GM19452 (cell line): ENCODE results near the gene PHYKPL.

Source experiments
- ATAC-seq: cut with Tn5 transposase; IDR thresholded peaks from one replicate; pipeline ENCODE4 v1.9.1; 2021; ENCODE audit not compliant: unreplicated experiment

The PHYKPL gene

GRCh38 chr5:178192787-178193186, 39.8 kb downstream of the PHYKPL start:
- no peak for ATAC-seq

DNA sequence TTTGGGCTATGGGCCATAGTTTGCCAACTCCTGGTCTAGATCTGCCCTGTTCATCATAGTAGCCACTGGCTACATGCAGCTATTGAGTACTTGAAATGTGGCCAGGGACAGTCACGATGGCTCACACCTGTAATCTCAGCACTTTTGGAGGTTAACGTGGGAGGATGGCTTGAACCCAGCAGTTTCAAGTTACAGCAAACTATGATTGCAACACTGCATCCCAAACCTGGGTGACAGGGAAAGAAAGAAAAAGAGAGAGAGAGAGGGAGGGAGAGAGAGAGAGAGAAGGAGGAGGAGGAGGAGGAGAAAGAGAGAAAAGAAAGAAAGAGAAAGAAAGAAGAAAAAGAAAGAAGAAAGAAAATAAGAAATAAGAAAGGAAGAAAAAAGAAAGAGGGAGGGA, 40.4 kb downstream of the PHYKPL start:
- ATAC-seq: no peak

DNA sequence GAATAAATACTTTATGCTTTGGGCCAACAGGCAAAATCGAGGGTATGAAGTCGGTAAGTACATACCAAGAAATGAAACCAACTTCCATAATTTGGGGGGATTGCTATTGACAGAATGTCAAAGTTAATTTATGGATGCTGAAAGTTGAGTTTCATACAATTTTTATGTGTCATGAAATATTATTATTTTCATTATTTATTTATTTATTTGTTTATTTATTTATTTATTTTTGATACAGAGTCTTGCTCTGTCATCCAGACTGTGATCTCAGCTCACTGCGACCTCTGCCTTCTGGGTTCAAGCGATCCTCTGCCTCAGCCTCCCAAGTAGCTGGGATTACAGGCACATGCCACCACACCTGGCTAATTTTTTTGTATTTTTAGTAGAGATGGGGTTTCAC, 40.9 kb downstream of the PHYKPL start:
- ATAC-seq: no peak

GRCh38 chr5:178189433-178189832, 43.2 kb downstream of the PHYKPL start:
- no peak for ATAC-seq

DNA sequence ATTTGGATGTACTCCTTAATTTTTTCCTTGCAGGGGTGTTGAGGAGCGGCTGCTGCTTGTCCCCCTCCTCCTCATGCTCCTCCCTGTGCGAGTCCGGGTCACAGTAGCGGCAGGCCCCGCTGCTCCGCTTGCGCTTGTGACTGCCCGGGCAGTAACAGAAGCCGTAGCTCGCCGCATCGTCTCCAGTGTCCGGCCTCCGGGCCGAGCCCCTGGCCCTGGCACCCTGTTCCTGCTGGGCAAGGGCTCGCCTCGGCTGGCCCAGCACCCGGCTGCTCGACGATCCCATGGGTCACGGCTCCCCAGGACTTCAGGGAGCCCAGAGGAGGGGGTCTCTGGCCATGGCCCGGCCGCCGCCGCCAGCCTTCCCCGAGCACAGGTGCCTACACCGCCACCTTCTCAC, 45.6 kb downstream of the PHYKPL start, which contains the start of gene GMCL2:
GMCL2 (minus strand) TSS at position 358 of the 400 bp plus-strand sequence; CDS start at position 286, 72 bp downstream.
- no peak for ATAC-seq

GRCh38 chr5:178186427-178186826, 46.2 kb downstream of the PHYKPL start:
- no peak for ATAC-seq

GRCh38 chr5:178182158-178182876, 50.3 kb downstream of the PHYKPL start:
- ATAC-seq: no peak

DNA sequence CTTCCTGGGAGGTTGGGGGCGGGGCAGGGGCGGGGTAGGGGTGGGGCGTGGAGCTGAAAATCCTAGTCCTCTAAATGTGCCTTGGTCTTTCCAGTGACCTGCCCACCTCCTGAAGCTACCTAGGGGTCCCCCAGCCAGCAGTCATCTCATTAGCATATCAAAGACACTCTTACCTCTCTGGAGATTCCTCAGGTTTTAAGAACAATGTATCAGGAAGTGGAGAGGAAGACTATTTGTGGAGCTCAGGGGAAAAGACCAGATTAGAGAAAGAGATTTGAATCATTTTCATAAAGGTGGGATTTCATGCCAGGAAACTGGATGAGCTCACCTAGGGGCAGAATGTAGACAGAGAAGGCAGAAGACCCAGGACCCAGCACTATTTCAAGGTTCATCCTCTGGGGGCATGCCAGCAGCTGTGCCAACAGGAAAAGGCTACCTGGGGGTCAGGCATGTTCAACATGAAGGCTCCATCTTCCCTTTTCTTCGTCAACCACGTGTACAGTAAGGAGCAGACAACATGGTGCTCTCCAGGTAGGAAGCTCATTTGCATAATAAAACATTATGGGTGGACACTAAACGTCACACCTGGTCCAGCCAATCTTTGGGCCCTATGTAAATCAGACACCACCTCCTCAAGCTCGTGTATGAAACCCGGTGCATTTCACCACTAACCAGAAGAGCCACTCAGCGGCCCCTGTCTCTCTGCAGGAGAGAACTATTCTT, 52.3 kb downstream of the PHYKPL start:
- no peak for ATAC-seq

DNA sequence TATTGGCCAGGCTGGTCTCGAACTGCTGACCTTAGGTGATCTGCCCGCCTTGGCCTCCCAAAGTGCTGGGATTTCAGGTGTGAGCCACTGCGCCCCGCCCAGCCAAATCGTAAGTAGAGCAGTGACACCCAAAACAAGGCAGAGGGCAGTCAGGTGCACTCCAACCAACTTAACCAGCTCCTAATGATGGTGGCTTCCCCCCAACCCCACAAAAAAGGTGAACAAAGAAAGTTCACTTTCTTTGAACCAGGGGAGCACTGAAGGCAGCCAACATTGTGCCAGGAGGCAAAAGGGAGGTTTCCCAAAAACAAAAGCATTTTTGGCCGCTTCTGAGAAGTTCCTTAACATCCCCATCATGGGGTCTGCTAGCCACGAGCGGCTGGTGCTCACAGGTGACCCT, 55.0 kb downstream of the PHYKPL start:
- no peak for ATAC-seq

DNA sequence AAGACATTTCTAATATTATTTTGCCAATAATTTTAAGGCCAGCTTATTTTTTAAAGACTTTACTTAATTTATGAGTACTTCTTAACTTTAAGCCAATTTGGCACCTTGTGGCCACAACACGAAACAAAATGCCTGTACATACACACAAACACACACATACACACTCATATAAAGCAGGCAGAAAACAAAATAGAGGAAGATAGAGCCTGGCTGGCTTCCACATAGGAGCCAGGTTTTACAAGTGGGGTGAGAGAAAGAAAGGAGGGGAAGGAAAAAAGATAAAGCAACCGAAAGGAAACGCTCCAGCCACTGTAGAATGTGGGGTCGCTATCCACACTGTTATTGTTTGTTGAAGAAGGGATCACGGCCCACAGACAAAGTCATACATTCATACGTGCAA, 55.8 kb downstream of the PHYKPL start:
- no peak for ATAC-seq

DNA sequence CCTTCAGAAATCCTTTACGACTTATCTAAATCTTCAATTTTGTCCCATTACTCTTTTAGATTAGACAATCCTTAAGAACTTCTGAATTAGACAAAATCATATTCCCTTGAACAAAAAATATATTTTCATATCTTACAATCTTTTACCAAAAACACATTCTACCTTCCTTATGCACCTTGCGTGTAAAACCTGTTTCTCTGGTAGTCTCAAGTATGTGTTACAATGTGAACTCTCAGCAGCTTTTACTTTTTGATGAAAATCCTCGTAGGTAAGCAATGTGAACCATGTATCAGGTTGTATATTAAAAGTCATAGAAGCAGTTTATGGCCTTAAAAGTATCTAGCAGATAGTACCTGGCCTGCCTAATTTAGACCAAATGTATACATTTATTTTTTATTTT, 58.1 kb downstream of the PHYKPL start:
- no peak for ATAC-seq

DNA sequence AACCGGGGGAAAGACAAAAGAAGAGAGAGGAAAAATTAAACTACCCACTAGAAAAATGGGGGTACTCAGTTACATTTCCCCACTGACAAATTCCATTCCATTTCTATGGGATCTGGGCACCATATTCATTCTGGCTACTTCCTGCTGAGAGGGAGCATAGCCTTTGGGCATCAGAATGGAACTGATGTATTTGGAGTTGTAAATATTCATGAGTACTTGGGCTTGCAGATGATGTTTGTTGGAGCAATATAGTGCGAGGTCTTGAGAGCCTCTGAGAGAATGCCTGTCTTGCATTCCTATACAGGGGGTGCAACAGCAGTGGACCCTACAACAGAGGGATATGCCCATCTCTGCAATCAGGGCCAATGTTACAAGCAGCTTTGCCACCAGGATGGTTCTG, 62.1 kb downstream of the PHYKPL start:
- ATAC-seq: no peak

DNA sequence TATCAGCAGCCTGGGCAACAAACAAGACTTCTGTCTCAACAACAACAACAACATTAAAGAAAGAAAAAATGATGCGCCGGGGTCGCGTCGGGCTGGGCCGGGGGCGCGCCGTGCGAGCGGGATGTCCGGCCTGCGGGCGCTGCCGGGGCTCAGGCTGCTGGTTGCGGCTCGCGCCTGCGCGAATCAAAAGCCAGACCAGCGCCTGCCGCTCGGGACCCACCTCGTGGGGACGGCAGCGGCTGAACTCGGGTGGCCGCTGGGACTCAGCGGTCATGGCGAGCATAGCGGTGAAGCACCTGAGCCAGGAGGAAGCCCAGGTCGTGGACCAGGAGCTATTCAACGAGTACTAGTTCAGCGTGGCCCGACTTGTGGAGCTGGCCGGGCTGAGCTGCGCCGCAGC, 67.0 kb downstream of the PHYKPL start:
- ATAC-seq: no peak

DNA sequence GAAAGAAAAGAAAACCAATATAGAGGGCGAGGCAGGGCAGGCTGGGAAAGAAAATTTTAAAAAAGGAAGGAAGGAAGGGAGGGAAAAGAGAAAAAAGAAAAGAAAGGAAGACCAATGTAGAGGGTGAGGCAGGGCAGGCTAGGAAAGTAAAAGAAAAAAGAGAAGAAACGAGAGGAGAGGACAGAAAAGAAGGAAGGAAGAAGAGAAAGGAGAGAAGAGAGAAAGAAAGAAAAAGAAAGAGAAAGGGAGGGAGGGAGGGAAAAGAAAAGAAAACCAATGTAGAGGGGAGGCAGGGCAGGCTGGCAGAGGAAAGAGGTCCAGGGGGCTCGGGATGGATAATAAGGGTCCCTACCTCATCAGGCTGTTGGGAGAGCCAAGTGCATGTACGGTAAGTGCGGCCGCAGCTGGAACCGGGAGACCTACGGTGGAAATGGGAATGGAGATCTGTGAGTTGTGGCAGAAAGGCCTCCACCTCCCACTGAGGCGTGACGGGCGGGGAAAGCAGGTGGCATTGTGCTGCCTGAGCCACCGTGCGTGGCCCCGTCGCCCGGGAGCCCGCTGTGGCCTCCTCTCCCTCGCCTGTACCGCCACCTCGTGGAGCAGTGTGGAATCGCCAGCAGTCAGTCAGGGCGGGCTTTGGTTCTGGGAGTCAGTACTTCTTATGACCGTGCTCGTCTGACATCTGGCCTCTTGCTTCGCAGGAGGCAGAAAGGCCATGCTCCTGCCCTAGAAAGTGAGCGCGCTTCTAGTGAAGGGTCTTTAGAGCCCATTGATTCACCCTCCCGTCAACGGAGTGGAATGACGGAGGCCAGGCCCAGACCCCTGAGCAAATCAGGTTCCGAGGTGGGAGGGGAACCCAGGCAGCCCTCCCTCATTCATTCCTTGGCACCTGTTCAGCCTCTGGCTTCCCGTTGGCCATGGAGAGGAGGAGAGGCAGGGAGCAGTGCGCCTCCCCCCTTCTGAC, 68.5 kb downstream of the PHYKPL start:
- peak; percentile 90 for ATAC-seq

DNA sequence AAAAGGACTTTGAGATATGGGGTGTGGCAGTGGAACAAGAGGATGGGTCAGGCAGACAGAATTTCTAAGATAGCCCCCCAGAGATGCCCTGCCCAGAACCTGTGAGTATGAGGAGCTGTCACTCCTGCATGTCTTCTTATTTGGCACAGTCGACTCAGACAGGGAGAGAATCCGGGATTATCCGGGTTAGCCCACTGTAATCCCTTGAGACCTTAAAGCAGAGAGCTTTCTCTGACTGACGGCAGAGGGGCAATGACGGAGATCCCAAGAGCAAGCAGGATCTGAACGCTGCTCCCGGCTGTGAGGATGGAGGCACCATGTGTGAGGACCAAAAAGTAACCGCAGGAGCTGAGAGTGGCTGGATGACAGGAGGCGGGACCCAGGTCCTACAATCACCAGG, 70.1 kb downstream of the PHYKPL start:
- ATAC-seq: no peak

GRCh38 chr5:178160176-178160575, 72.4 kb downstream of the PHYKPL start:
- no peak for ATAC-seq
